Left lobe of liver (tissue), 2 donors: ENCODE data around the gene ZSWIM5. TPM values are rescaled to one million over a fixed set of nuclear protein-coding genes. Genes with fewer than 3 reads are reported as not detected.
"Not testable (repeated sequence)": the region's sequence is repeated elsewhere in the genome, so short reads cannot be mapped to it uniquely, and the experiment has no call there.

ENCODE experiments used
- ATAC-seq: fragments of 200-7000 bp; cut with Tn5 transposase; one replicate; pipeline ENCODE4 v1.9.1; 2020; ENCODE audit warnings: mild to moderate bottlenecking, moderate library complexity
- DNase-seq: peaks from one replicate; pipeline ENCODE4 v3.0.0-alpha.2; 2020; ENCODE audit warnings: low spot score
- total RNA-seq: library from RNA; stranded (reverse); gene quantifications from one replicate; pipeline ENCODE4 v1.2.1, GENCODE V29; 2021
- donor health status: DM: no; HTN: no; CAD: no; lungs with moderate emphysema.
- donor health status: DM: no; HTN: yes; CAD: no.

The ZSWIM5 gene
- total RNA-seq, 1 donor from 2014 or later, result 0.33 TPM

- DNase-seq (no peak), ATAC-seq (no peak)
These were observed 58.1 kb downstream of the ZSWIM5 start for GRCh38 chr1:45148209-45148825.

- DNase-seq (no peak), ATAC-seq (no peak)
These were observed 59.6 kb downstream of the ZSWIM5 start for GRCh38 chr1:45146833-45147232.

GRCh38 chr1:45141247-45142003, 65.0 kb downstream of the ZSWIM5 start:
- DNase-seq (no peak), ATAC-seq (no peak)

- DNase-seq, result no peak
- no peak for ATAC-seq
These were observed 69.4 kb downstream of the ZSWIM5 start for GRCh38 chr1:45136984-45137383.

GRCh38 chr1:45135316-45135715, 71.1 kb downstream of the ZSWIM5 start:
- no peak for ATAC-seq
- DNase-seq, result no peak

- DNase-seq, result no peak
- peak; percentile 94 for ATAC-seq
These were observed 71.9 kb downstream of the ZSWIM5 start for GRCh38 chr1:45134461-45134873.

GRCh38 chr1:45132719-45133118, 73.7 kb downstream of the ZSWIM5 start:
- not testable (repeated sequence) for ATAC-seq, DNase-seq

- DNase-seq, result no peak
- no peak for ATAC-seq
These were observed 83.0 kb downstream of the ZSWIM5 start for GRCh38 chr1:45123358-45123757.

GRCh38 chr1:45122724-45123123, 83.7 kb downstream of the ZSWIM5 start:
- ATAC-seq (no peak), DNase-seq (no peak)

GRCh38 chr1:45117766-45118165, 88.6 kb downstream of the ZSWIM5 start:
- DNase-seq, result no peak
- no peak for ATAC-seq

GRCh38 chr1:45116820-45117219, 89.6 kb downstream of the ZSWIM5 start:
- ATAC-seq, result no peak
- no peak for DNase-seq

- ATAC-seq, result no peak
These were observed 90.1 kb downstream of the ZSWIM5 start for GRCh38 chr1:45116340-45116739.

GRCh38 chr1:45115198-45115597, 91.2 kb downstream of the ZSWIM5 start:
- not testable (repeated sequence) for DNase-seq, ATAC-seq

More at GRCh38 chr1:45116340-45116739, 90.1 kb downstream of the ZSWIM5 start:
- no peak for DNase-seq

GRCh38 chr1:45112661-45113060, 93.7 kb downstream of the ZSWIM5 start:
- DNase-seq, result no peak
- ATAC-seq, result no peak

GRCh38 chr1:45111239-45111638, 95.2 kb downstream of the ZSWIM5 start:
- no peak for ATAC-seq

GRCh38 chr1:45107782-45108181, 98.6 kb downstream of the ZSWIM5 start:
- ATAC-seq, result no peak
- DNase-seq, result no peak

More at GRCh38 chr1:45111239-45111638, 95.2 kb downstream of the ZSWIM5 start:
- DNase-seq, result no peak

GRCh38 chr1:45106864-45107263, 99.5 kb downstream of the ZSWIM5 start:
- DNase-seq, ATAC-seq: not testable (repeated sequence)

- not testable (repeated sequence) for DNase-seq, ATAC-seq
These were observed 100.3 kb downstream of the ZSWIM5 start for GRCh38 chr1:45106156-45106545.

- not testable (repeated sequence) for DNase-seq, ATAC-seq
These were observed 100.8 kb downstream of the ZSWIM5 start for GRCh38 chr1:45105486-45106155.

- DNase-seq, result no peak
- no peak for ATAC-seq
These were observed 102.9 kb downstream of the ZSWIM5 start for GRCh38 chr1:45103534-45103933.

GRCh38 chr1:45101947-45102346, 104.5 kb downstream of the ZSWIM5 start:
- no peak for ATAC-seq

GRCh38 chr1:45101528-45101927, 104.9 kb downstream of the ZSWIM5 start:
- not testable (repeated sequence) for ATAC-seq, DNase-seq

More at GRCh38 chr1:45101947-45102346, 104.5 kb downstream of the ZSWIM5 start:
- DNase-seq, result no peak
